Measurements from ENCODE around the gene PEX5.

The PEX5 gene

DNA sequence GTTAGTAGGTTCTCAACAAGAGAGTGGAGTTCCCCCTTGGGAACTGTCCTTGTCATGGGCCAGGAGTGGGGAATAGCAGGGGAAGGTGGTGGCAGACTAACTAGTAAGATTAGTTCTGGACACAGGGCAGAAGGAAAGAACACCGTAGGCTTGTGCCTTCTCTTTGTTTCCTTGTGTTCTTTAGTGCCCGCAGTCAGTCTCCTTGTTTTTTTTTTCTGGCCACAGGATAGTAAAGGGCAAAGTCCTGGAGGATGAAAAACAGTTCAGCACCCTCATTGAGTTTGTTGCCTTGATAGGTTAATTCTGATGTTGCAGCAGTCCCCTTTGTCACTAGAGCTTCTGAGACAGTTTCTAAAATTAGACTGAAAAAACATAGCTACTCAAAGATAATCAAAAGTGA is 8.4 kb downstream of the PEX5 start:
- CTCF ChIA-PET = no interaction called here

GRCh38 chr12:7203109-7203508 is 13.6 kb downstream of the PEX5 start:
- H3K4me3 ChIP-seq (ENCODE audit: low read depth, low read length) = no peak overlapping the region
- no peak for DNase-seq (ENCODE audit: low read depth, low spot score)
- TF ChIP-seq, protein P1, sequence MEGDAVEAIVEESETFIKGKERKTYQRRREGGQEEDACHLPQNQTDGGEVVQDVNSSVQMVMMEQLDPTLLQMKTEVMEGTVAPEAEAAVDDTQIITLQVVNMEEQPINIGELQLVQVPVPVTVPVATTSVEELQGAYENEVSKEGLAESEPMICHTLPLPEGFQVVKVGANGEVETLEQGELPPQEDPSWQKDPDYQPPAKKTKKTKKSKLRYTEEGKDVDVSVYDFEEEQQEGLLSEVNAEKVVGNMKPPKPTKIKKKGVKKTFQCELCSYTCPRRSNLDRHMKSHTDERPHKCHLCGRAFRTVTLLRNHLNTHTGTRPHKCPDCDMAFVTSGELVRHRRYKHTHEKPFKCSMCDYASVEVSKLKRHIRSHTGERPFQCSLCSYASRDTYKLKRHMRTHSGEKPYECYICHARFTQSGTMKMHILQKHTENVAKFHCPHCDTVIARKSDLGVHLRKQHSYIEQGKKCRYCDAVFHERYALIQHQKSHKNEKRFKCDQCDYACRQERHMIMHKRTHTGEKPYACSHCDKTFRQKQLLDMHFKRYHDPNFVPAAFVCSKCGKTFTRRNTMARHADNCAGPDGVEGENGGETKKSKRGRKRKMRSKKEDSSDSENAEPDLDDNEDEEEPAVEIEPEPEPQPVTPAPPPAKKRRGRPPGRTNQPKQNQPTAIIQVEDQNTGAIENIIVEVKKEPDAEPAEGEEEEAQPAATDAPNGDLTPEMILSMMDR (IDR thresholded peaks at IDR 0.05; ENCODE audit: insufficient read depth, low read length, missing control alignments) = no peak
- POLR2A ChIA-PET = no interaction called here
- CTCF ChIA-PET = interaction anchor here (1.2 to 4.4 kb wide), 4 partner anchors 9 to 434 kb away, joined by 4 to 15 read pairs (median 4); partner anchors contain the start of gene PEX5

More for the DNA sequence above, 8.4 kb downstream of the PEX5 start:
- TF ChIP-seq, protein P1 (IDR thresholded peaks at IDR 0.05; ENCODE audit: insufficient read depth, low read length, missing control alignments) = no peak
- H3K4me3 ChIP-seq (ENCODE audit: low read depth, low read length) = no peak overlapping the region
- POLR2A ChIA-PET = no interaction called here
- DNase-seq (ENCODE audit: low read depth, low spot score) = no peak

- DNase-seq (ENCODE audit: low read depth, low spot score) = no peak
- no peak overlapping the region for H3K4me3 ChIP-seq (ENCODE audit: low read depth, low read length)
- ChIA-PET POLR2A (interaction anchor here (0.6 kb wide), 1 partner anchor 11 kb away, joined by 3 read pairs; no protein-coding TSS in a partner anchor), CTCF (interaction anchor here (0.7 to 2.3 kb wide), 2 partner anchors 16 to 255 kb away, joined by 4 to 5 read pairs; no protein-coding TSS in a partner anchor)
- TF ChIP-seq, protein P1 (IDR thresholded peaks at IDR 0.05; ENCODE audit: insufficient read depth, low read length, missing control alignments) = no peak
Observed at GRCh38 chr12:7205091-7205490, 15.6 kb downstream of the PEX5 start.

- ChIA-PET POLR2A (no interaction called here), CTCF (interaction anchor here (1.8 to 2.3 kb wide), 2 partner anchors 13 to 254 kb away, joined by 5 read pairs; no protein-coding TSS in a partner anchor)
- DNase-seq (ENCODE audit: low read depth, low spot score) = no peak
- no peak overlapping the region for H3K4me3 ChIP-seq (ENCODE audit: low read depth, low read length)
- TF ChIP-seq, protein P1 (IDR thresholded peaks at IDR 0.05; ENCODE audit: insufficient read depth, low read length, missing control alignments) = no peak
Observed at GRCh38 chr12:7206691-7207090, 17.2 kb downstream of the PEX5 start.

GRCh38 chr12:7207866-7208625 is 18.6 kb downstream of the PEX5 start:
- POLR2A ChIA-PET = no interaction called here
- CTCF ChIA-PET = interaction anchor here (4.5 kb wide), 1 partner anchor 13 kb away, joined by 19 read pairs; no protein-coding TSS in a partner anchor
- no peak for DNase-seq (ENCODE audit: low read depth, low spot score)
- TF ChIP-seq, protein P1 (IDR thresholded peaks at IDR 0.05; ENCODE audit: insufficient read depth, low read length, missing control alignments) = no peak
- H3K4me3 ChIP-seq (ENCODE audit: low read depth, low read length) = no peak overlapping the region

GRCh38 chr12:7209958-7210357 is 20.5 kb downstream of the PEX5 start:
- ChIA-PET CTCF (interaction anchor here (1.1 to 4.5 kb wide), 2 partner anchors 11 to 428 kb away, joined by 3 to 19 read pairs; no protein-coding TSS in a partner anchor), POLR2A (no interaction called here)
- no peak overlapping the region for H3K4me3 ChIP-seq (ENCODE audit: low read depth, low read length)
- TF ChIP-seq, protein P1 (IDR thresholded peaks at IDR 0.05; ENCODE audit: insufficient read depth, low read length, missing control alignments) = no peak
- no peak for DNase-seq (ENCODE audit: low read depth, low spot score)

Measured in AG04449 (cell line).